ENCODE measurements around the gene DNAJC24.

The DNAJC24 gene

GRCh38 chr11:31480930-31481329 lies 111.3 kb downstream of the DNAJC24 start:
- DNase-seq (ENCODE audit: low read depth in 1 of 2, low spot score in 1 of 2): no peak

Measured in activated T-helper 1 cell treated with anti-CD3 and anti-CD28 coated beads, Interleukin-2, amount 50 U/mL, for 16 hours (primary cell).